A673 (cell line): ENCODE data around the gene DDB1.

Source experiments
- EZH2 ChIP-seq: fragments of 200-600 bp; sonication (generic); IDR thresholded peaks from 2 replicates; pipeline ENCODE4 v1.6.1; 2017; ENCODE audit warnings: borderline replicate concordance, low read depth, mild to moderate bottlenecking, mixed read lengths, antibody characterized with exemption, low read length; ENCODE audit not compliant: poor library complexity, severe bottlenecking
- TF ChIP-seq, protein P1 (sequence below): fragments of 300-800, 200-600 bp; sonication (generic); conservative IDR thresholded peaks from 2 replicates; pipeline ENCODE4 v1.5.1; 2017; ENCODE audit warnings: low read depth, mild to moderate bottlenecking, antibody characterized with exemption, low read length, moderate library complexity, mixed read lengths

DNA sequence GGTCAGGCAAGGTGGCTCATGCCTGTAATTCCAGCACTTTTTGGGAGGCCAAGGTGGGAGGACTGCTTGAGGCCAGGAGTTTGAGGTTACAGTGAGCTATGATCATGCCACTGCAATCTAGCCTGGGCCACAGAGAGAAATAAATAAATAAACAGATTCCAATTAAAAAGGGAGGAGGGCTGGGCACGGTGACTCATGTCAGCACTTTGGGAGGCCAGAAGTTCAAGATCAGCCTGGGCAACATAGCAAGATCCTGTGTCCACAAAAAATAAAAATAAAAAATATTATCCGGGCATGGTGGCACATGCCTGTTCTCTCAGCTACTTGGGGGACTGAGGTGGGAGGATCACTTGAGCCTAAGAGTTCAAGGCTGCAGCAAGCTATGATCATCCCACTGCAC lies 21.3 kb upstream of the DDB1 start:
- TF ChIP-seq, protein P1, sequence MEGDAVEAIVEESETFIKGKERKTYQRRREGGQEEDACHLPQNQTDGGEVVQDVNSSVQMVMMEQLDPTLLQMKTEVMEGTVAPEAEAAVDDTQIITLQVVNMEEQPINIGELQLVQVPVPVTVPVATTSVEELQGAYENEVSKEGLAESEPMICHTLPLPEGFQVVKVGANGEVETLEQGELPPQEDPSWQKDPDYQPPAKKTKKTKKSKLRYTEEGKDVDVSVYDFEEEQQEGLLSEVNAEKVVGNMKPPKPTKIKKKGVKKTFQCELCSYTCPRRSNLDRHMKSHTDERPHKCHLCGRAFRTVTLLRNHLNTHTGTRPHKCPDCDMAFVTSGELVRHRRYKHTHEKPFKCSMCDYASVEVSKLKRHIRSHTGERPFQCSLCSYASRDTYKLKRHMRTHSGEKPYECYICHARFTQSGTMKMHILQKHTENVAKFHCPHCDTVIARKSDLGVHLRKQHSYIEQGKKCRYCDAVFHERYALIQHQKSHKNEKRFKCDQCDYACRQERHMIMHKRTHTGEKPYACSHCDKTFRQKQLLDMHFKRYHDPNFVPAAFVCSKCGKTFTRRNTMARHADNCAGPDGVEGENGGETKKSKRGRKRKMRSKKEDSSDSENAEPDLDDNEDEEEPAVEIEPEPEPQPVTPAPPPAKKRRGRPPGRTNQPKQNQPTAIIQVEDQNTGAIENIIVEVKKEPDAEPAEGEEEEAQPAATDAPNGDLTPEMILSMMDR: no peak
- TF ChIP-seq EZH2: no peak
